ENCODE results near the gene SOX15. TPM values are rescaled to one million over a fixed set of nuclear protein-coding genes. Genes with fewer than 3 reads are reported as not detected.

Gene SOX15
- total RNA-seq, 2 experiments from 2014 or later, result 0.84 to 1.6 TPM

- no peaks in the 10 kb centered on the region for H3K9me2 ChIP-seq (ENCODE audit: insufficient read depth, low read length)
- intact Hi-C loops (cut with micrococcal nuclease; ENCODE audit: unreplicated experiment), result no loop called here
- no peak for TF ChIP-seq CTCF (conservative IDR thresholded peaks at IDR 0.05; ENCODE audit: low read length)
- H3K79me2 ChIP-seq (ENCODE audit: insufficient read depth, low read depth, low read length), result peaks cover 4% of the 10 kb centered on the region; the same call in 1 of the 2 replicates
- no peak overlapping the region for H3K27ac ChIP-seq (ENCODE audit: low read depth, low read length, poor library complexity, severe bottlenecking)
- H3K4me2 ChIP-seq (ENCODE audit: low read length), result no peak overlapping the region
- peaks cover 41% of the 10 kb centered on the region for H3K4me1 ChIP-seq (ENCODE audit: insufficient read depth, low read length, poor library complexity, severe bottlenecking)
- ChIA-PET CTCF (ENCODE audit: unreplicated experiment) (interaction anchor here (0.7 kb wide), 1 partner anchor 318 kb away, joined by 4 read pairs; the partner anchor contains the start of gene PHF23), POLR2A (interaction anchor here (1.0 kb wide), 1 partner anchor 69 kb away, joined by 3 read pairs; no protein-coding TSS in a partner anchor)
- H2AFZ ChIP-seq (ENCODE audit: low read length), result no peak overlapping the region
- H4K20me1 ChIP-seq (ENCODE audit: insufficient read depth, low read length), result no peaks in the 10 kb centered on the region
- no peaks in the 10 kb centered on the region for H3K36me3 ChIP-seq (ENCODE audit: insufficient read depth, low read length)
- no peak for DNase-seq (ENCODE audit: low spot score)
- no TSS peak for BruUV-seq (replicated peaks)
- no peak overlapping the region for H3K4me3 ChIP-seq (ENCODE audit: low read depth, low read length, poor library complexity, severe bottlenecking)
- H3K9me3 ChIP-seq (ENCODE audit: low read length), result no peaks in the 10 kb centered on the region
Measured at GRCh38 chr17:7557147-7557764, 32.6 kb downstream of the SOX15 start.

GRCh38 chr17:7556627-7557026 is 33.3 kb downstream of the SOX15 start:
- H3K27ac ChIP-seq (ENCODE audit: low read depth, low read length, poor library complexity, severe bottlenecking), result no peak overlapping the region
- no peaks in the 10 kb centered on the region for H4K20me1 ChIP-seq (ENCODE audit: insufficient read depth, low read length)
- CTCF ChIA-PET (ENCODE audit: unreplicated experiment), result interaction anchor here (0.7 kb wide), 1 partner anchor 318 kb away, joined by 4 read pairs; the partner anchor contains the start of gene PHF23
- H3K4me2 ChIP-seq (ENCODE audit: low read length), result no peak overlapping the region
- peaks cover 41% of the 10 kb centered on the region for H3K4me1 ChIP-seq (ENCODE audit: insufficient read depth, low read length, poor library complexity, severe bottlenecking)
- BruUV-seq (replicated peaks), result no TSS peak
- H3K4me3 ChIP-seq (ENCODE audit: low read depth, low read length, poor library complexity, severe bottlenecking), result no peak overlapping the region
- POLR2A ChIA-PET, result interaction anchor here (1.0 kb wide), 1 partner anchor 69 kb away, joined by 3 read pairs; no protein-coding TSS in a partner anchor
- H3K9me3 ChIP-seq (ENCODE audit: low read length), result no peaks in the 10 kb centered on the region
- DNase-seq (ENCODE audit: low spot score), result no peak
- no peaks in the 10 kb centered on the region for H3K9me2 ChIP-seq (ENCODE audit: insufficient read depth, low read length)
- H3K36me3 ChIP-seq (ENCODE audit: insufficient read depth, low read length), result no peaks in the 10 kb centered on the region
- intact Hi-C loops (cut with micrococcal nuclease; ENCODE audit: unreplicated experiment), result no loop called here
- no peaks in the 10 kb centered on the region; the same call in 1 of the 2 replicates for H3K79me2 ChIP-seq (ENCODE audit: insufficient read depth, low read depth, low read length)
- no peak for TF ChIP-seq EZH2phosphoT487 (IDR thresholded peaks at IDR 0.05; ENCODE audit: borderline replicate concordance, low read depth, low read length)
- no peak for TF ChIP-seq CTCF (conservative IDR thresholded peaks at IDR 0.05; ENCODE audit: low read length)
- no peak overlapping the region for H2AFZ ChIP-seq (ENCODE audit: low read length)

- intact Hi-C loops (cut with micrococcal nuclease; ENCODE audit: unreplicated experiment), result no loop called here
- TF ChIP-seq CTCF (conservative IDR thresholded peaks at IDR 0.05; ENCODE audit: low read length) (no peak; the same call in 1 of the 2 replicates), EZH2phosphoT487 (IDR thresholded peaks at IDR 0.05; ENCODE audit: borderline replicate concordance, low read depth, low read length) (no peak)
- H3K9me2 ChIP-seq (ENCODE audit: insufficient read depth, low read length), result no peaks in the 10 kb centered on the region
- H3K4me3 ChIP-seq (ENCODE audit: low read depth, low read length, poor library complexity, severe bottlenecking), result no peak overlapping the region
- no TSS peak for BruUV-seq (replicated peaks)
- H3K9me3 ChIP-seq (ENCODE audit: low read length), result no peaks in the 10 kb centered on the region
- peaks cover 36% of the 10 kb centered on the region for H3K4me1 ChIP-seq (ENCODE audit: insufficient read depth, low read length, poor library complexity, severe bottlenecking)
- DNase-seq (ENCODE audit: low spot score), result no peak
- ChIA-PET POLR2A (interaction anchor here (0.6 kb wide), 1 partner anchor 166 kb away, joined by 4 read pairs; no protein-coding TSS in a partner anchor), CTCF (ENCODE audit: unreplicated experiment) (no interaction called here)
- H3K36me3 ChIP-seq (ENCODE audit: insufficient read depth, low read length), result no peaks in the 10 kb centered on the region
- H4K20me1 ChIP-seq (ENCODE audit: insufficient read depth, low read length), result no peaks in the 10 kb centered on the region
- no peak overlapping the region for H3K4me2 ChIP-seq (ENCODE audit: low read length)
- no peaks in the 10 kb centered on the region for H3K79me2 ChIP-seq (ENCODE audit: insufficient read depth, low read depth, low read length)
- no peak overlapping the region for H3K27ac ChIP-seq (ENCODE audit: low read depth, low read length, poor library complexity, severe bottlenecking)
- no peak overlapping the region for H2AFZ ChIP-seq (ENCODE audit: low read length)
Measured at GRCh38 chr17:7555320-7555948, 34.5 kb downstream of the SOX15 start.
